Adrenal gland (tissue), 5 donors: Measurements from ENCODE around the gene RAD52.

Source experiments
- POLR2A ChIP-seq, 2 donors: fragments of 450-650 bp; IDR thresholded peaks; one replicate each; pipeline ENCODE4 v1.6.1; 2017; ENCODE audit warnings: antibody characterized with exemption in 2 of 2, mild to moderate bottlenecking in 2 of 2, moderate library complexity in 1 of 2
- TF ChIP-seq, protein P1 (sequence below), 6 experiments: fragments of 450-650 bp in 4 of 6; fragments of 200-600 bp in 2 of 6; sonication (generic) in 1 of 6; IDR thresholded peaks; 1 replicate in 5 of 6; 2 replicates in 1 of 6; pipeline versions ENCODE4 v1.5.1 to v1.8.0; 2016 to 2021; ENCODE audit warnings: antibody characterized with exemption in 6 of 6, mild to moderate bottlenecking in 2 of 6, moderate library complexity in 1 of 6
- donor health status: DM: no; HTN: no; CAD: no.

DNA sequence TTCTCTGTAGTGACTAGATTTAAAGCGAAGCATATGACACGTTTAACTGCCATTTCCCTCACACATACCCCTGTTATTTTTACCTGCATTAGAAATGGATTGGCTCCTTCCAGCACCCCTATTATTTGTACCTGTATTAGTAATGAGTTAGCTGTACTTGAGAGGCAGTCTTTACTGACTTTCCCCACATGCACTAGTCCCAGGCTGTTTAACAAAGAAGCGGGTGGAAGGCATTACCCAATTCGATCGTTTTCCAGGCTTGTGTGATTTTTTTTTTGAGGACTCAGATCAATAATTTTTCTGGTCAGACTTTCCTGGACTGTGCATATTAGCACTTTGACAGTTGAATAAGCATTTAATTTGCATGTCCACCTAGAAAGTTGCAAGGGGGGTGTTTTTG lies 46.4 kb downstream of the RAD52 start:
- TF ChIP-seq POLR2A (IDR thresholded peaks at IDR 0.05) = no peak
- TF ChIP-seq, protein P1, sequence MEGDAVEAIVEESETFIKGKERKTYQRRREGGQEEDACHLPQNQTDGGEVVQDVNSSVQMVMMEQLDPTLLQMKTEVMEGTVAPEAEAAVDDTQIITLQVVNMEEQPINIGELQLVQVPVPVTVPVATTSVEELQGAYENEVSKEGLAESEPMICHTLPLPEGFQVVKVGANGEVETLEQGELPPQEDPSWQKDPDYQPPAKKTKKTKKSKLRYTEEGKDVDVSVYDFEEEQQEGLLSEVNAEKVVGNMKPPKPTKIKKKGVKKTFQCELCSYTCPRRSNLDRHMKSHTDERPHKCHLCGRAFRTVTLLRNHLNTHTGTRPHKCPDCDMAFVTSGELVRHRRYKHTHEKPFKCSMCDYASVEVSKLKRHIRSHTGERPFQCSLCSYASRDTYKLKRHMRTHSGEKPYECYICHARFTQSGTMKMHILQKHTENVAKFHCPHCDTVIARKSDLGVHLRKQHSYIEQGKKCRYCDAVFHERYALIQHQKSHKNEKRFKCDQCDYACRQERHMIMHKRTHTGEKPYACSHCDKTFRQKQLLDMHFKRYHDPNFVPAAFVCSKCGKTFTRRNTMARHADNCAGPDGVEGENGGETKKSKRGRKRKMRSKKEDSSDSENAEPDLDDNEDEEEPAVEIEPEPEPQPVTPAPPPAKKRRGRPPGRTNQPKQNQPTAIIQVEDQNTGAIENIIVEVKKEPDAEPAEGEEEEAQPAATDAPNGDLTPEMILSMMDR (IDR thresholded peaks at IDR 0.05) = no peak
